NCI-H2196 treated with DMSO at 0.1 percent for 48 hours (cell line): ENCODE measurements around the gene PRDM8.

Experiments
- DNase-seq: peaks from one replicate; lab custom pipeline; 2025; ENCODE audit not compliant: unreplicated experiment; lab: John Stamatoyannopoulos, UW

The PRDM8 gene

GRCh38 chr4:80199947-80200346 is 2.6 kb downstream of the PRDM8 start:
- DNase-seq = no peak

- no peak for DNase-seq
These were observed 4.2 kb downstream of the PRDM8 start for GRCh38 chr4:80201252-80202151.

GRCh38 chr4:80202190-80202711 is 4.9 kb downstream of the PRDM8 start:
- peak; percentile 16 for DNase-seq

- DNase-seq = no peak
These were observed 5.6 kb downstream of the PRDM8 start for GRCh38 chr4:80202741-80203553.

GRCh38 chr4:80204433-80205011 is 7.2 kb downstream of the PRDM8 start:
- DNase-seq = no peak

GRCh38 chr4:80206111-80206510 is 8.8 kb downstream of the PRDM8 start:
- no peak for DNase-seq

- DNase-seq = no peak
These were observed 9.3 kb downstream of the PRDM8 start for GRCh38 chr4:80206521-80207171.

- no peak for DNase-seq
These were observed 9.9 kb downstream of the PRDM8 start for GRCh38 chr4:80207172-80207583.

- no peak for DNase-seq
These were observed 10.4 kb downstream of the PRDM8 start for GRCh38 chr4:80207664-80208063.

GRCh38 chr4:80208610-80209339 is 11.5 kb downstream of the PRDM8 start:
- no peak for DNase-seq

GRCh38 chr4:80209340-80209701 is 12.0 kb downstream of the PRDM8 start:
- no peak for DNase-seq

GRCh38 chr4:80210549-80210948 is 13.2 kb downstream of the PRDM8 start:
- no peak for DNase-seq

GRCh38 chr4:80213117-80213815 is 16.0 kb downstream of the PRDM8 start:
- no peak for DNase-seq

- no peak for DNase-seq
These were observed 18.2 kb downstream of the PRDM8 start for GRCh38 chr4:80215449-80216052.

GRCh38 chr4:80216100-80216761 is 18.9 kb downstream of the PRDM8 start:
- no peak for DNase-seq

- no peak for DNase-seq
These were observed 22.2 kb downstream of the PRDM8 start for GRCh38 chr4:80219301-80220025.

- no peak for DNase-seq
These were observed 23.4 kb downstream of the PRDM8 start for GRCh38 chr4:80220711-80221110.

GRCh38 chr4:80221161-80221560 is 23.9 kb downstream of the PRDM8 start:
- no peak for DNase-seq
